D721Med (cell line): ENCODE results near the gene PMEPA1.

Experiments
- DNase-seq: peaks from one replicate; pipeline ENCODE4 v3.0.0; 2011; ENCODE audit warnings: low spot score; ENCODE audit not compliant: insufficient read length
- FAIRE-seq: peaks from 2 replicates; lab custom pipeline; 2011; peaks lifted over from hg19 to GRCh38; lab: Jason Lieb, UNC
- TF ChIP-seq, protein P1 (sequence below): IDR thresholded peaks from 2 replicates; pipeline ENCODE4 v1.5.1; 2012; ENCODE audit warnings: mild to moderate bottlenecking, control low read depth; ENCODE audit not compliant: insufficient read depth; ENCODE audit errors: missing control alignments

PMEPA1 gene

GRCh38 chr20:57671662-57672061 is 38.2 kb downstream of the PMEPA1 start:
- FAIRE-seq, result no peak
- no peak for DNase-seq
- TF ChIP-seq, protein P1, sequence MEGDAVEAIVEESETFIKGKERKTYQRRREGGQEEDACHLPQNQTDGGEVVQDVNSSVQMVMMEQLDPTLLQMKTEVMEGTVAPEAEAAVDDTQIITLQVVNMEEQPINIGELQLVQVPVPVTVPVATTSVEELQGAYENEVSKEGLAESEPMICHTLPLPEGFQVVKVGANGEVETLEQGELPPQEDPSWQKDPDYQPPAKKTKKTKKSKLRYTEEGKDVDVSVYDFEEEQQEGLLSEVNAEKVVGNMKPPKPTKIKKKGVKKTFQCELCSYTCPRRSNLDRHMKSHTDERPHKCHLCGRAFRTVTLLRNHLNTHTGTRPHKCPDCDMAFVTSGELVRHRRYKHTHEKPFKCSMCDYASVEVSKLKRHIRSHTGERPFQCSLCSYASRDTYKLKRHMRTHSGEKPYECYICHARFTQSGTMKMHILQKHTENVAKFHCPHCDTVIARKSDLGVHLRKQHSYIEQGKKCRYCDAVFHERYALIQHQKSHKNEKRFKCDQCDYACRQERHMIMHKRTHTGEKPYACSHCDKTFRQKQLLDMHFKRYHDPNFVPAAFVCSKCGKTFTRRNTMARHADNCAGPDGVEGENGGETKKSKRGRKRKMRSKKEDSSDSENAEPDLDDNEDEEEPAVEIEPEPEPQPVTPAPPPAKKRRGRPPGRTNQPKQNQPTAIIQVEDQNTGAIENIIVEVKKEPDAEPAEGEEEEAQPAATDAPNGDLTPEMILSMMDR, result no peak

DNA sequence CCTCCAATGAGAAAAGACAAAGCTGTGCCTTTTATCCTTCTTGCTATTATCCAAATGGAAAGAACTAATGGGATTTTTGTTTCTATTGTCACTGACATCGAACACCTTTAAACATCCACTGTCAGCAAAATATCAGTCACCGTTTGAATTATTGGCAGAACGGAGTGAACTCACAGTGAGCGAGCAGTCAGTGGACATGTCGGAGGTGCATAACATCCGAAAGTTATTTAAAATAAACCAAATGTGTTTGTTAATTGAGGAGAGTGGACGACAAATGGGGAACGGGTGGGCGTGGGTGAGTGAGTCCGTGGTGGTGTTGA is 38.8 kb downstream of the PMEPA1 start:
- DNase-seq (no peak), FAIRE-seq (no peak)
- TF ChIP-seq, protein P1, result no peak

DNA sequence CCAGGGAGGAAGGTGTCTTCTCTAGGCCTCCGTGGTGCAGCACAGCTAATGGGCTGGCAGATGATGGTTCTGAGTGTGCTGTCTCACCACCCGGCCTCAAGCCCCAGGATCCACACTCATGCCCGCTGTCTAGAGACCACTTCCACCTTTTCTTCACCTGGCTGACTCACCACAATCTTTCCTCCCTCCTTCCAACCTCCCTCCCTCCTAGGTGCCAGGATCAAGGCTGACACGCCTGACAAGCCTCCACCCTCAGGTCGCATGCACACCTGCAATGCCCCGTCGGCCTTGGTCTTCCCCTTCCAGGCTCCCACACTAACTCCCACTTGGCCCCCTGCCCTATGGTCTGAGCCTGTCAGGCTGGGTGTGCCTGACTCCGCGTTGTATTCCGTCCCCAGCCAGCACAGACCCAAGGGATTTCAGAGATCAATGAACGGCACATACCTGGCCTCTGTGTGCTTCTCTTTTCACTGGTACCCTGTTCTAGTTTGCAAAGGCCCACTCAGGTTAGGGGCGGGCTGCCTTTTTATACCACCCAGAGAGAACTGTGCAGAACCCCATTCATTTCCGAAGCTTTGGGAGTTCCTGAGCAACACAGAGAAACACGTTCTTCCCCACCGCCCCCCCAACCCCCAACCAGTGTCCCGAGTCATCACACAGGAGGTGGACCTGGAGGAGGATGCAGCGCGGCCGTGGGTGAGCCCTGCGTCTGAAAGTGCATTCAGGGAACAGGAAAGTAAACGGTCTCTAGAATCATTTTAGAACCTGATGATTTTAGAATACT is 39.3 kb downstream of the PMEPA1 start:
- DNase-seq (no peak), FAIRE-seq (no peak)
- TF ChIP-seq, protein P1, result no peak

DNA sequence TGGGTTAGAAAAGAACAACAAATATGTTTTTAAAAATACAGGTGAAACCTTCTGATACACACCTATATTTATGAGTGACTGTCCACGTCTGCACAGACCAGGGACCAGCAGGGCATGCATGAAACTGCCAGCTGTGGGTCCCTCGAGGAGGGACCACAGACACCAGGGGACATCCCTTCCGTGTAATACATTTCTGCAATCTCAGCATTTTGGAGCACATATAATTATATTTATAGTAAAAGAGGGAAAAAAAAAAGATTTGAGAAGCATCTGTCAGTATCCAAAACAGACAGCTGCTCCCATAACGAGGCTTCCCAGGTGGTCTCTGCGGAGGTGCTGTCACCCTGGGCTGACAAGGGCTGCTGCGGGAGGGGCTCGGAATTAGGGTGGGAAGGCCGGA is 40.2 kb downstream of the PMEPA1 start:
- FAIRE-seq (no peak), DNase-seq (no peak)
- TF ChIP-seq, protein P1, result no peak

DNA sequence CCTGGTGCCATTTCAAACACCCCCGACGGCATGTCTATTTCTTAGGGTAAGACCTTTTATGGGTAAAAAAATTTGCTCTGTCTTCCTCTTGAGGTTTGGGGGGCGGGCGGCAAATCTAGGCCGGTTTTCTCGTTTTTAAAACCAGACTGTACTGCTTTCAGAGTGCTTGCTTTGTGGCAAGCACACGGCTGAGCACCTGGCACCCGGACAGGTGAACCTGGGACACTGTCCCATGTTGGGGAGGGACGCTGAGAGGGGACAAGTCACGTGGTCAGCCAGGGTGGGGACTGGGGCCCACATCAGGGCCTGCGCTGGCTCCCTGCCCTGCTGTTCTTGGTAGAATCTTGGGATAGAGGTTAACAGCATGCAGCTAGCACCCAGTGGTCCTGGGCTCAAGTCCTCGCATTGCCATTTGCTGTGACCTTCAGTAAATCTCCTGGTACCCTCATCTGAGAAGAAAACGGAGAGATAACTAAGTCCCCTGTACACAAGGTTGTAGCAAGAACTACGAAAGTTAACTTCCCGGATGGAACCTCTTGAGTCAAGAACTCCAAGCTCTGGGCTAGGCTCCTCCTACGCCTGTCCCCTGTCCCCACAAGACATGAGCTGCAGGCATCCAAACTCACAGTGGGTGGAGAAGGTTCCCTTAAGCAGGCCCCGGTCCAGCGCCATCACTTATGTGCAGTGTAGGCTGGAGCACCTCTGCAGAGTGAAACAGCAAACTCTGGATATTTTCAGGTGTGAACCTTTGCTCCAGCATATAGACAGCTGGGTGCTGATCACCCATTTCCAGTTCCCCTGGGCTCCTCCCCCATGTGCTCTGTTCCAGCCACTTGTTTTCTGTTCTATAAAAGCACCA is 41.7 kb downstream of the PMEPA1 start:
- DNase-seq, result no peak
- TF ChIP-seq, protein P1, result no peak
- no peak for FAIRE-seq

- TF ChIP-seq, protein P1, result no peak
- DNase-seq (no peak), FAIRE-seq (no peak)
These were observed 42.4 kb downstream of the PMEPA1 start for GRCh38 chr20:57667388-57667787.

DNA sequence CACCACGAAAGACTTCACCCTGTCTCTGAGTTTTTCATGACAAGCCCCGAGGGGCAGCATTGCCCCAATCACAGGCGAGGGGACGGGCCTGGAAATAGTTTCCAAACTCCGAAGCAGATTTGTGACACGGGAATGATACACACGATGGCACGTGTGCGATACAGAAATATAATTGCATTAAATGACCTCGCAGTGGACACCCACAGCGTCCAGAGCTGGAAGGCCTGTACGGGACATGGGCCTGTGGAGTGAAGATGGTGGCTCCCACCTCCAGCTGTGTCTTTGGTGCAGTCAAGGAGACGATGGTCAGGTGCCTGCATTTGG is 43.0 kb downstream of the PMEPA1 start:
- DNase-seq (no peak), FAIRE-seq (no peak)
- TF ChIP-seq, protein P1, result no peak
